SK-N-SH (cell line): Measurements from ENCODE around the gene IKZF1. TPM values are rescaled to one million over a fixed set of nuclear protein-coding genes. Genes with fewer than 3 reads are reported as not detected.

ENCODE experiments used
- CTCF ChIA-PET: fragments of 300-600, 350-600 bp; formaldehyde crosslinking; extraction: SDS; loops from one replicate; lab custom pipeline; 2021; lab: Yijun Ruan, JAX
- POLR2A ChIA-PET: fragments of 350-600 bp; sonication (Branson Sonifier 250); formaldehyde crosslinking; extraction: SDS; loops from one replicate; lab custom pipeline; 2020; ENCODE audit warnings: antibody characterized with exemption, inconsistent platforms; lab: Yijun Ruan, JAX
- DNase-seq: peaks from one replicate; pipeline ENCODE4 v3.0.0; 2012
- H2AFZ ChIP-seq: fragments of 200-600 bp; sonication (generic); 2 replicates; pipeline ENCODE4 v1.8.1; 2016; ENCODE audit warnings: antibody characterized with exemption, mild to moderate bottlenecking, low read depth
- H3F3A ChIP-seq: fragments of 200-600 bp; sonication (generic); replicated peaks from 2 replicates; pipeline ENCODE3; 2016; ENCODE audit warnings: antibody characterized with exemption, mild to moderate bottlenecking; ENCODE audit not compliant: insufficient read depth
- H3K27ac ChIP-seq, 2 experiments: fragments of 200-500 bp in 1 of 2; fragments of 200-600 bp in 1 of 2; sonication (Bioruptor generic) in 1 of 2; sonication (generic), shearing (Covaris generic) in 1 of 2; 2 replicates each; pipeline versions ENCODE4 v1.5.1 to v1.6.1; 2014 to 2016; ENCODE audit warnings: low read depth in 2 of 2, inconsistent platforms in 1 of 2, low read length in 1 of 2, mild to moderate bottlenecking in 1 of 2, mixed read lengths in 1 of 2
- H3K27me3 ChIP-seq: fragments of 200-600 bp; sonication (generic), shearing (Covaris generic); 2 replicates; pipeline ENCODE4 v1.6.1; 2016; ENCODE audit warnings: mixed run types; ENCODE audit not compliant: insufficient read depth
- H3K36me3 ChIP-seq, 2 experiments: fragments of 200-500 bp in 1 of 2; fragments of 200-600 bp in 1 of 2; sonication (Bioruptor generic) in 1 of 2; sonication (generic) in 1 of 2; replicated peaks in 1 of 2; 2 replicates each; pipeline versions ENCODE3 to v1.5.1; 2014 to 2016; ENCODE audit warnings: low read length in 1 of 2, mild to moderate bottlenecking in 1 of 2; ENCODE audit not compliant: insufficient read depth in 2 of 2, control insufficient read depth in 1 of 2
- H3K4me1 ChIP-seq, 2 experiments: fragments of 200-500 bp in 1 of 2; fragments of 200-600 bp in 1 of 2; sonication (Bioruptor generic) in 1 of 2; sonication (generic), shearing (Covaris generic) in 1 of 2; 2 replicates each; pipeline versions ENCODE4 v1.5.1 to v1.6.1; 2014 to 2016; ENCODE audit warnings: low read depth in 1 of 2, low read length in 1 of 2, mixed run types in 1 of 2; ENCODE audit not compliant: insufficient read depth in 2 of 2, control insufficient read depth in 1 of 2
- H3K4me2 ChIP-seq: fragments of 200-600 bp; sonication (generic), shearing (Covaris generic); 2 replicates; pipeline ENCODE4 v1.6.1; 2017; ENCODE audit warnings: mixed run types
- H3K4me3 ChIP-seq, 2 experiments: fragments of 200-500 bp in 1 of 2; fragments of 200-600 bp in 1 of 2; sonication (Bioruptor generic) in 1 of 2; sonication (generic), shearing (Covaris generic) in 1 of 2; 2 replicates each; pipeline versions ENCODE4 v1.5.1 to v1.8.1; 2014 to 2016; ENCODE audit warnings: low read depth in 2 of 2, inconsistent platforms in 1 of 2, low read length in 1 of 2, mild to moderate bottlenecking in 1 of 2, mixed read lengths in 1 of 2, moderate library complexity in 1 of 2
- H3K79me2 ChIP-seq: fragments of 200-600 bp; sonication (generic); 2 replicates; pipeline ENCODE4 v1.8.1; 2017; ENCODE audit warnings: mild to moderate bottlenecking; ENCODE audit not compliant: insufficient read depth
- H3K9ac ChIP-seq: fragments of 200-600 bp; sonication (generic); 2 replicates; pipeline ENCODE4 v1.6.1; 2017; ENCODE audit warnings: mixed run types
- H3K9me2 ChIP-seq: fragments of 200-600 bp; sonication (generic); 2 replicates; pipeline ENCODE4 v1.6.1; 2017; ENCODE audit warnings: mixed run types
- H3K9me3 ChIP-seq: fragments of 200-600 bp; sonication (generic); 2 replicates; pipeline ENCODE4 v1.6.1; 2017; ENCODE audit warnings: mixed run types, mild to moderate bottlenecking, moderate library complexity
- H4K20me1 ChIP-seq: fragments of 200-600 bp; sonication (generic); 2 replicates; pipeline ENCODE4 v1.6.1; 2017; ENCODE audit warnings: mild to moderate bottlenecking, mixed run types; ENCODE audit not compliant: insufficient read depth
- CHD2 ChIP-seq: fragments of 150-350 bp; IDR thresholded peaks from 2 replicates; pipeline ENCODE4 v1.6.1; 2018; ENCODE audit warnings: low read length; ENCODE audit not compliant: partially characterized antibody
- ELF1 ChIP-seq: IDR thresholded peaks from 2 replicates; pipeline ENCODE4 v1.4.0; 2012
- EP300 ChIP-seq, 2 experiments: IDR thresholded peaks; 2 replicates each; pipeline versions ENCODE4 v1.4.0 to v1.6.1; 2012; ENCODE audit warnings: borderline replicate concordance in 1 of 2, low read depth in 1 of 2, low read length in 1 of 2
- EZH2phosphoT487 ChIP-seq: fragments of 200-600 bp; sonication (generic); IDR thresholded peaks from 2 replicates; pipeline ENCODE4 v1.6.1; 2017; ENCODE audit warnings: low read depth, mixed run types, mild to moderate bottlenecking, antibody characterized with exemption, moderate library complexity, borderline replicate concordance
- FOSL2 ChIP-seq: IDR thresholded peaks from 2 replicates; pipeline ENCODE4 v1.4.0; 2012; ENCODE audit warnings: low read depth, mild to moderate bottlenecking, moderate library complexity, borderline replicate concordance
- FOXJ3 ChIP-seq: sonication (generic); formaldehyde crosslinking; IDR thresholded peaks from 2 replicates; pipeline ENCODE4 v1.5.1; 2020; ENCODE audit warnings: mild to moderate bottlenecking, missing genetic modification reagents
- GABPA ChIP-seq: IDR thresholded peaks from 2 replicates; pipeline ENCODE4 v1.4.0; 2012; ENCODE audit warnings: low read depth, mild to moderate bottlenecking
- GATA2 ChIP-seq: sonication (generic); formaldehyde crosslinking; IDR thresholded peaks from 2 replicates; pipeline ENCODE4 v1.5.0; 2020; ENCODE audit warnings: mild to moderate bottlenecking, missing genetic modification reagents
- MXI1 ChIP-seq: IDR thresholded peaks from 2 replicates; pipeline ENCODE4 v1.6.1; 2012; ENCODE audit warnings: mild to moderate bottlenecking, low read depth, low read length, improper control_type of control experiment
- NFIC ChIP-seq: IDR thresholded peaks from 2 replicates; pipeline ENCODE4 v1.4.0; 2012; ENCODE audit warnings: borderline replicate concordance
- POLR2AphosphoS5 ChIP-seq: IDR thresholded peaks from 2 replicates; pipeline ENCODE4 v1.6.1; 2012; ENCODE audit warnings: low read depth, low read length
- RAD21 ChIP-seq: IDR thresholded peaks from 2 replicates; pipeline ENCODE4 v1.6.1; 2012; ENCODE audit warnings: mild to moderate bottlenecking, low read length
- RFX5 ChIP-seq: IDR thresholded peaks from 2 replicates; pipeline ENCODE4 v1.6.1; 2012; ENCODE audit warnings: mild to moderate bottlenecking, improper control_type of control experiment, low read length
- RXRA ChIP-seq: IDR thresholded peaks from 2 replicates; pipeline ENCODE4 v1.4.0; 2012; ENCODE audit warnings: low read depth, mild to moderate bottlenecking, borderline replicate concordance
- SIN3A ChIP-seq: IDR thresholded peaks from 2 replicates; pipeline ENCODE4 v1.6.1; 2012; ENCODE audit warnings: low read depth, mild to moderate bottlenecking, low read length, moderate library complexity, borderline replicate concordance
- TAF1 ChIP-seq: IDR thresholded peaks from 2 replicates; pipeline ENCODE4 v1.6.1; 2012; ENCODE audit warnings: low read depth, mild to moderate bottlenecking, low read length, moderate library complexity, borderline replicate concordance
- TEAD4 ChIP-seq: IDR thresholded peaks from 2 replicates; pipeline ENCODE4 v1.4.0; 2012; ENCODE audit warnings: mild to moderate bottlenecking, borderline replicate concordance; ENCODE audit not compliant: insufficient read depth
- WGBS: methylation state at CpG from one replicate; pipeline ENCODE4 v1.1.6; 2017; ENCODE audit warnings: low lambda C conversion rate; 5-methylcytosine and 5-hydroxymethylcytosine counted together
- polyA plus RNA-seq, 3 experiments: library from polyadenylated mRNA; depleted of rRNA; stranded (reverse); fragments of >200 nt; gene quantifications; 2 replicates each; pipeline ENCODE4 v1.2.3, GENCODE V29; 2012
- TF ChIP-seq, protein P1 (sequence below): IDR thresholded peaks from 2 replicates; pipeline ENCODE4 v1.4.0; 2012; ENCODE audit warnings: low read depth, borderline replicate concordance
- TF ChIP-seq, protein P2 (sequence below): fragments of 150-350 bp; IDR thresholded peaks from 2 replicates; pipeline ENCODE4 v1.6.1; 2016; ENCODE audit warnings: mild to moderate bottlenecking, low read depth, low read length
- TF ChIP-seq, protein P3 (sequence below): IDR thresholded peaks from 2 replicates; pipeline ENCODE4 v1.4.0; 2012; ENCODE audit warnings: low read depth

IKZF1 gene
- polyA plus RNA-seq, 1 of the 3 experiments (the other 2 are of a cell fraction) = not detected

DNA sequence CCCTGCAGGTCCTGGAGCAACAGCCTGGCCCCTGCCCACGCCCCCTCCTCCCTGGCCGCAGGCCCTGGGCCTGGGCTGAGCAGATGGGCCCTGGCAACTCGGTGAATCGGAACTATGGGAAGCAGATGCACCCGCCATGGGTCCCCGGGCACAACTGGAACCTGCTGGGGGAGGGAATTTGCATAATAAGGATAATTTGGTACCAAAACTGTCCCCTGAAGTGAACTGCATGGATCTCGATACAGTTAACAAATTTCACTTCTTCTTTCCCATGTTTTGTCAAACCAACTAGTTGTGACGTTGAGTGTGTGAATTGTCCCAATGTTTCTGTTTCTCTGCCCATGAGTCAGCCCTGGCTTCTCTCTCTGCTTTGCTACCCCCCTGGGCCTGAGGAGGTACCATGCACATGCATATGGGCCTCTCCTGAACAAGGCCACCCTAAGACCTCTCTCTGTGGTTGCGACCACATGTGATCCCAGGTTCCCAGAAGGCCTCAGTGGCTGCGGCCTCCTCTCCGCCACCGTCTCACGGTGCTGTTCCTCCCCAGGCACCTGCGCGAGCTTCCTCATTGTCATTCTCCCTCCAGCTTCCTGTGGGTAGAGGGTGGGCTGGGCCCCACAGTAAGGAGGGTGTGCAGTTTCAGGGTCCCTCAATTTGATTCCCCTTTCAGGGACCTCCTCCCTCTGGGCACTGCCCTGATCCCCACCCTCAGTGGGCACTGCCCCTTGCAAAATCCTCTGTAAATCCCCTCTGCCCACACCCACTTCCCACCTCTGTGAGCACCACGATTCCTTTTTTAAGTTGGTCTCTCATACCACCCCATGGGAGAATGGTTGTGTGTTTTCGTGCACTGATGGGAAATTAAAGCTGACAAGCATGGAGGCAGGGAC is 105.6 kb downstream of the IKZF1 start:
- no peak overlapping the region for H3K9ac ChIP-seq
- no peak overlapping the region for H3K4me2 ChIP-seq
- no peaks in the 10 kb centered on the region for H3K9me3 ChIP-seq
- ChIA-PET POLR2A (no interaction called here), CTCF (interaction anchor here (0.9 to 18.1 kb wide), 3 partner anchors 40 to 269 kb away, joined by 3 to 353 read pairs (median 8); no protein-coding TSS in a partner anchor)
- no peaks in the 10 kb centered on the region for H3K9me2 ChIP-seq
- no peak overlapping the region for H3K27ac ChIP-seq
- no peaks in the 10 kb centered on the region for H3F3A ChIP-seq
- 56% methylated on average over 17 of the region's 17 CpGs for WGBS
- no peak overlapping the region for H3K4me3 ChIP-seq
- H3K79me2 ChIP-seq = no peaks in the 10 kb centered on the region
- no peak overlapping the region for H2AFZ ChIP-seq
- TF ChIP-seq GATA2 (CRISPR knock-in tag) (no peak), RFX5 (no peak), EP300 (IDR thresholded peaks at IDR 0.05; ENCODE audit: borderline replicate concordance in 1 of 2, low read depth in 1 of 2, low read length in 1 of 2) (no peak), TEAD4 (no peak), RXRA (no peak), ELF1 (no peak), CHD2 (no peak), FOXJ3 (CRISPR knock-in tag) (no peak), FOSL2 (no peak), RAD21 (no peak), NFIC (no peak)
- TF ChIP-seq, protein P1, sequence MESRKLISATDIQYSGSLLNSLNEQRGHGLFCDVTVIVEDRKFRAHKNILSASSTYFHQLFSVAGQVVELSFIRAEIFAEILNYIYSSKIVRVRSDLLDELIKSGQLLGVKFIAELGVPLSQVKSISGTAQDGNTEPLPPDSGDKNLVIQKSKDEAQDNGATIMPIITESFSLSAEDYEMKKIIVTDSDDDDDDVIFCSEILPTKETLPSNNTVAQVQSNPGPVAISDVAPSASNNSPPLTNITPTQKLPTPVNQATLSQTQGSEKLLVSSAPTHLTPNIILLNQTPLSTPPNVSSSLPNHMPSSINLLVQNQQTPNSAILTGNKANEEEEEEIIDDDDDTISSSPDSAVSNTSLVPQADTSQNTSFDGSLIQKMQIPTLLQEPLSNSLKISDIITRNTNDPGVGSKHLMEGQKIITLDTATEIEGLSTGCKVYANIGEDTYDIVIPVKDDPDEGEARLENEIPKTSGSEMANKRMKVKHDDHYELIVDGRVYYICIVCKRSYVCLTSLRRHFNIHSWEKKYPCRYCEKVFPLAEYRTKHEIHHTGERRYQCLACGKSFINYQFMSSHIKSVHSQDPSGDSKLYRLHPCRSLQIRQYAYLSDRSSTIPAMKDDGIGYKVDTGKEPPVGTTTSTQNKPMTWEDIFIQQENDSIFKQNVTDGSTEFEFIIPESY = no peak
- TF ChIP-seq, protein P2, sequence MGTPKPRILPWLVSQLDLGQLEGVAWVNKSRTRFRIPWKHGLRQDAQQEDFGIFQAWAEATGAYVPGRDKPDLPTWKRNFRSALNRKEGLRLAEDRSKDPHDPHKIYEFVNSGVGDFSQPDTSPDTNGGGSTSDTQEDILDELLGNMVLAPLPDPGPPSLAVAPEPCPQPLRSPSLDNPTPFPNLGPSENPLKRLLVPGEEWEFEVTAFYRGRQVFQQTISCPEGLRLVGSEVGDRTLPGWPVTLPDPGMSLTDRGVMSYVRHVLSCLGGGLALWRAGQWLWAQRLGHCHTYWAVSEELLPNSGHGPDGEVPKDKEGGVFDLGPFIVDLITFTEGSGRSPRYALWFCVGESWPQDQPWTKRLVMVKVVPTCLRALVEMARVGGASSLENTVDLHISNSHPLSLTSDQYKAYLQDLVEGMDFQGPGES = no peak
- H3K4me1 ChIP-seq = no peaks in the 10 kb centered on the region; a peak in 1 of 4 replicates
- H3K27me3 ChIP-seq = peaks cover 20% of the 10 kb centered on the region; the same call in 1 of the 2 replicates
- no peak for DNase-seq
- H3K36me3 ChIP-seq = no peaks in the 10 kb centered on the region
- H4K20me1 ChIP-seq = no peaks in the 10 kb centered on the region

DNA sequence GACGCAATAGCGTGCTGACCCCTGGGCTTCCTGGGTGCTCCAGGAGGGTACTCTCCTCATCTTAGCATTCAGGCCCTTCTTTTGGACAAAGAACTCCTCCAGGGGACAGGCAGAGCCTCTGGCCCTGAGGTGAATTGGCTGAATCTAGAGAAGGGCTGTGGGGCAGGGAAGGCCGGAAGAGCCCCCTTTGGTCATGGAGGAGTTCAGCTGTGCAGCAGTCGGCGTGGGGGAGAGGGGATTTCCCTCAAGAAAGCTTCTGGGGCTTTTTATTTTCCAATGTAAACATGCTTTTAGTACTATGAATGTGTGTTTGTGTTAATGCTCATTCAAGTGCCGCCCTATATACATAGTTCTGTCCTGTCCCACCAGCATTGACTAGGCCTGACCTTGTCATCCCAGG is 106.8 kb downstream of the IKZF1 start:
- Histone ChIP-seq H3F3A (no peaks in the 10 kb centered on the region), H3K27ac (no peak overlapping the region), H3K9ac (no peak overlapping the region), H3K4me3 (no peak overlapping the region), H3K4me2 (no peak overlapping the region), H4K20me1 (no peaks in the 10 kb centered on the region), H3K9me3 (no peaks in the 10 kb centered on the region), H3K36me3 (no peaks in the 10 kb centered on the region), H3K27me3 (peaks cover 16% of the 10 kb centered on the region; the same call in 1 of the 2 replicates), H2AFZ (no peak overlapping the region), H3K4me1 (no peaks in the 10 kb centered on the region; a peak in 1 of 4 replicates), H3K9me2 (no peaks in the 10 kb centered on the region), H3K79me2 (no peaks in the 10 kb centered on the region)
- 54% methylated on average over 6 of the region's 6 CpGs for WGBS
- ChIA-PET CTCF (interaction anchor here (0.6 to 18.1 kb wide), 5 partner anchors 20 to 724 kb away, joined by 3 to 353 read pairs (median 3); partner anchors contain the start of gene FIGNL1), POLR2A (no interaction called here)
- TF ChIP-seq SIN3A (no peak), TAF1 (no peak), POLR2AphosphoS5 (no peak), EZH2phosphoT487 (no peak), MXI1 (no peak), FOSL2 (no peak), RFX5 (no peak), GABPA (no peak), CHD2 (no peak)
- TF ChIP-seq, protein P3, sequence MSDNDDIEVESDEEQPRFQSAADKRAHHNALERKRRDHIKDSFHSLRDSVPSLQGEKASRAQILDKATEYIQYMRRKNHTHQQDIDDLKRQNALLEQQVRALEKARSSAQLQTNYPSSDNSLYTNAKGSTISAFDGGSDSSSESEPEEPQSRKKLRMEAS = no peak
- DNase-seq = no peak
